Stimulated activated CD4-positive, alpha-beta T cell treated with anti-CD3 and anti-CD28 coated beads, Interleukin-4, amount 100 ng/mL, for 24 hours (primary cell): ENCODE measurements around the gene HSPB8.

Source experiments
- DNase-seq: peaks from one replicate; pipeline ENCODE4 v3.0.0-alpha.2; 2020

HSPB8 gene

GRCh38 chr12:119178544-119179334 is at the start of gene HSPB8:
HSPB8 (plus strand) TSS chr12:119178931; CDS start chr12:119179313, 382 bp downstream.
- DNase-seq: no peak

- DNase-seq: no peak
These were observed 48.8 kb upstream of the HSPB8 start for GRCh38 chr12:119129827-119130434.

- no peak for DNase-seq
These were observed 48.2 kb upstream of the HSPB8 start for GRCh38 chr12:119130523-119130922.

GRCh38 chr12:119134284-119135072 is 44.3 kb upstream of the HSPB8 start:
- DNase-seq: no peak

- no peak for DNase-seq
These were observed 41.8 kb upstream of the HSPB8 start for GRCh38 chr12:119136811-119137410.

GRCh38 chr12:119139448-119139847 is 39.3 kb upstream of the HSPB8 start:
- no peak for DNase-seq

- no peak for DNase-seq
These were observed 33.4 kb upstream of the HSPB8 start for GRCh38 chr12:119145367-119145766.

- no peak for DNase-seq
These were observed 30.8 kb upstream of the HSPB8 start for GRCh38 chr12:119147847-119148448.

- no peak for DNase-seq
These were observed 29.5 kb upstream of the HSPB8 start for GRCh38 chr12:119149270-119149669.

- no peak for DNase-seq
These were observed 27.2 kb upstream of the HSPB8 start for GRCh38 chr12:119151445-119152026.

- no peak for DNase-seq
These were observed 25.0 kb upstream of the HSPB8 start for GRCh38 chr12:119153477-119154434.

- no peak for DNase-seq
These were observed 24.3 kb upstream of the HSPB8 start for GRCh38 chr12:119154435-119154818.

GRCh38 chr12:119156401-119157044 is 22.2 kb upstream of the HSPB8 start:
- no peak for DNase-seq

- DNase-seq: no peak
These were observed 21.2 kb upstream of the HSPB8 start for GRCh38 chr12:119157528-119157927.

- no peak for DNase-seq
These were observed 20.8 kb upstream of the HSPB8 start for GRCh38 chr12:119157978-119158377.

- DNase-seq: no peak
These were observed 20.3 kb upstream of the HSPB8 start for GRCh38 chr12:119158402-119158801.

GRCh38 chr12:119159844-119160243 is 18.9 kb upstream of the HSPB8 start:
- no peak for DNase-seq

- DNase-seq: no peak
These were observed 10.8 kb upstream of the HSPB8 start for GRCh38 chr12:119167902-119168301.

- DNase-seq: no peak
These were observed 10.0 kb upstream of the HSPB8 start for GRCh38 chr12:119168721-119169120.

- no peak for DNase-seq
These were observed 9.6 kb upstream of the HSPB8 start for GRCh38 chr12:119169150-119169549.

GRCh38 chr12:119171291-119171690 is 7.4 kb upstream of the HSPB8 start:
- no peak for DNase-seq
